ENCODE results near the gene UBE2L6. TPM values are rescaled to one million over a fixed set of nuclear protein-coding genes. Genes with fewer than 3 reads are reported as not detected.

The UBE2L6 gene
- total and polyA plus RNA-seq, 4 donors: 41.5 to 114 (median 88.2) TPM

GRCh38 chr11:57574061-57574460 lies 6.6 kb upstream of the UBE2L6 start:
- Histone ChIP-seq H3K36me3 (ENCODE audit: control insufficient read depth, insufficient read depth, low read length) (no peaks in the 10 kb centered on the region), H3K4me3 (ENCODE audit: low read depth, low read length) (no peak overlapping the region), H3K27ac (ENCODE audit: low read depth, low read length) (no peak overlapping the region), H3K27me3 (ENCODE audit: control insufficient read depth, insufficient read depth, low read length) (no peaks in the 10 kb centered on the region), H3K9me3 (ENCODE audit: control insufficient read depth, insufficient read depth, low read length) (no peaks in the 10 kb centered on the region), H3K4me1 (ENCODE audit: control insufficient read depth, insufficient read depth, low read length) (no peaks in the 10 kb centered on the region)
- DNase-seq (ENCODE audit: low read depth in 4 of 6, low spot score in 6 of 6): no peak
- 39% methylated on average over 3 of the region's 4 CpGs for WGBS (ENCODE audit: insufficient coverage)

GRCh38 chr11:57571606-57572005 lies 4.1 kb upstream of the UBE2L6 start:
- H3K36me3 ChIP-seq (ENCODE audit: control insufficient read depth, insufficient read depth, low read length): no peaks in the 10 kb centered on the region
- no CpG with 5 or more reads among the region's 2 CpGs for WGBS (ENCODE audit: insufficient coverage)
- H3K4me1 ChIP-seq (ENCODE audit: control insufficient read depth, insufficient read depth, low read length): peaks cover 18% of the 10 kb centered on the region
- no peaks in the 10 kb centered on the region for H3K9me3 ChIP-seq (ENCODE audit: control insufficient read depth, insufficient read depth, low read length)
- H3K27me3 ChIP-seq (ENCODE audit: control insufficient read depth, insufficient read depth, low read length): no peaks in the 10 kb centered on the region
- H3K4me3 ChIP-seq (ENCODE audit: low read depth, low read length): no peak overlapping the region
- no peak for DNase-seq (ENCODE audit: low read depth in 4 of 6, low spot score in 6 of 6)
- no peak overlapping the region for H3K27ac ChIP-seq (ENCODE audit: low read depth, low read length)

- peak overlapping the region; percentile 91 for H3K4me3 ChIP-seq (ENCODE audit: low read depth, low read length)
- DNase-seq (ENCODE audit: low read depth in 4 of 6, low spot score in 6 of 6): peak; percentile 72 to 97 (median 83)
- H3K9me3 ChIP-seq (ENCODE audit: control insufficient read depth, insufficient read depth, low read length): no peaks in the 10 kb centered on the region
- peak overlapping the region; percentile 88 for H3K27ac ChIP-seq (ENCODE audit: low read depth, low read length)
- 39% methylated on average over 4 of the region's 6 CpGs for WGBS (ENCODE audit: insufficient coverage)
- peaks cover 22% of the 10 kb centered on the region for H3K4me1 ChIP-seq (ENCODE audit: control insufficient read depth, insufficient read depth, low read length)
- no peaks in the 10 kb centered on the region for H3K27me3 ChIP-seq (ENCODE audit: control insufficient read depth, insufficient read depth, low read length)
- no peaks in the 10 kb centered on the region for H3K36me3 ChIP-seq (ENCODE audit: control insufficient read depth, insufficient read depth, low read length)
Measured at GRCh38 chr11:57568330-57568766, 876 bp upstream of the UBE2L6 start.

GRCh38 chr11:57566905-57567514 lies 462 bp downstream of the UBE2L6 start:
- peak overlapping the region; percentile 88 for H3K27ac ChIP-seq (ENCODE audit: low read depth, low read length)
- peak in 2 of 6 donors; percentile 14 to 33 for DNase-seq (ENCODE audit: low read depth in 4 of 6, low spot score in 6 of 6)
- peak overlapping the region; percentile 91 for H3K4me3 ChIP-seq (ENCODE audit: low read depth, low read length)
- no peaks in the 10 kb centered on the region for H3K9me3 ChIP-seq (ENCODE audit: control insufficient read depth, insufficient read depth, low read length)
- peaks cover 22% of the 10 kb centered on the region for H3K4me1 ChIP-seq (ENCODE audit: control insufficient read depth, insufficient read depth, low read length)
- no peaks in the 10 kb centered on the region for H3K27me3 ChIP-seq (ENCODE audit: control insufficient read depth, insufficient read depth, low read length)
- 18% methylated on average over 10 of the region's 15 CpGs for WGBS (ENCODE audit: insufficient coverage)
- H3K36me3 ChIP-seq (ENCODE audit: control insufficient read depth, insufficient read depth, low read length): peaks cover 3% of the 10 kb centered on the region

- peak overlapping the region; percentile 80 for H3K27ac ChIP-seq (ENCODE audit: low read depth, low read length)
- H3K27me3 ChIP-seq (ENCODE audit: control insufficient read depth, insufficient read depth, low read length): no peaks in the 10 kb centered on the region
- H3K4me3 ChIP-seq (ENCODE audit: low read depth, low read length): peak overlapping the region; percentile 29
- peaks cover 3% of the 10 kb centered on the region for H3K36me3 ChIP-seq (ENCODE audit: control insufficient read depth, insufficient read depth, low read length)
- 11% methylated on average over 1 of the region's 4 CpGs for WGBS (ENCODE audit: insufficient coverage)
- H3K9me3 ChIP-seq (ENCODE audit: control insufficient read depth, insufficient read depth, low read length): no peaks in the 10 kb centered on the region
- peaks cover 22% of the 10 kb centered on the region for H3K4me1 ChIP-seq (ENCODE audit: control insufficient read depth, insufficient read depth, low read length)
- peak in 3 of 6 donors; percentile 6 to 73 (median 19) for DNase-seq (ENCODE audit: low read depth in 4 of 6, low spot score in 6 of 6)
Measured at GRCh38 chr11:57566005-57566904, 1.2 kb downstream of the UBE2L6 start.

GRCh38 chr11:57562596-57562995 lies 4.9 kb downstream of the UBE2L6 start:
- DNase-seq (ENCODE audit: low read depth in 4 of 6, low spot score in 6 of 6): no peak
- Histone ChIP-seq H3K4me3 (ENCODE audit: low read depth, low read length) (no peak overlapping the region), H3K36me3 (ENCODE audit: control insufficient read depth, insufficient read depth, low read length) (peaks cover 24% of the 10 kb centered on the region), H3K27me3 (ENCODE audit: control insufficient read depth, insufficient read depth, low read length) (no peaks in the 10 kb centered on the region), H3K4me1 (ENCODE audit: control insufficient read depth, insufficient read depth, low read length) (peaks cover 13% of the 10 kb centered on the region), H3K9me3 (ENCODE audit: control insufficient read depth, insufficient read depth, low read length) (no peaks in the 10 kb centered on the region), H3K27ac (ENCODE audit: low read depth, low read length) (no peak overlapping the region)
- WGBS (ENCODE audit: insufficient coverage): no CpG with 5 or more reads among the region's 4 CpGs

GRCh38 chr11:57560146-57560545 lies 7.3 kb downstream of the UBE2L6 start:
- Histone ChIP-seq H3K9me3 (ENCODE audit: control insufficient read depth, insufficient read depth, low read length) (no peaks in the 10 kb centered on the region), H3K27ac (ENCODE audit: low read depth, low read length) (no peak overlapping the region), H3K4me1 (ENCODE audit: control insufficient read depth, insufficient read depth, low read length) (no peaks in the 10 kb centered on the region), H3K4me3 (ENCODE audit: low read depth, low read length) (no peak overlapping the region), H3K36me3 (ENCODE audit: control insufficient read depth, insufficient read depth, low read length) (peaks cover 44% of the 10 kb centered on the region), H3K27me3 (ENCODE audit: control insufficient read depth, insufficient read depth, low read length) (no peaks in the 10 kb centered on the region)
- DNase-seq (ENCODE audit: low read depth in 4 of 6, low spot score in 6 of 6): no peak
- WGBS (ENCODE audit: insufficient coverage): 74% methylated on average over 3 of the region's 4 CpGs

- H3K27me3 ChIP-seq (ENCODE audit: control insufficient read depth, insufficient read depth, low read length): no peaks in the 10 kb centered on the region
- peaks cover 77% of the 10 kb centered on the region for H3K36me3 ChIP-seq (ENCODE audit: control insufficient read depth, insufficient read depth, low read length)
- no peak overlapping the region for H3K27ac ChIP-seq (ENCODE audit: low read depth, low read length)
- WGBS (ENCODE audit: insufficient coverage): 92% methylated on average over 8 of the region's 8 CpGs
- DNase-seq (ENCODE audit: low read depth in 4 of 6, low spot score in 6 of 6): no peak
- H3K4me1 ChIP-seq (ENCODE audit: control insufficient read depth, insufficient read depth, low read length): no peaks in the 10 kb centered on the region
- H3K9me3 ChIP-seq (ENCODE audit: control insufficient read depth, insufficient read depth, low read length): no peaks in the 10 kb centered on the region
- H3K4me3 ChIP-seq (ENCODE audit: low read depth, low read length): no peak overlapping the region
Measured at GRCh38 chr11:57556041-57556440, 11.4 kb downstream of the UBE2L6 start.

- no peak overlapping the region for H3K4me3 ChIP-seq (ENCODE audit: low read depth, low read length)
- H3K4me1 ChIP-seq (ENCODE audit: control insufficient read depth, insufficient read depth, low read length): no peaks in the 10 kb centered on the region
- no peaks in the 10 kb centered on the region for H3K27me3 ChIP-seq (ENCODE audit: control insufficient read depth, insufficient read depth, low read length)
- H3K36me3 ChIP-seq (ENCODE audit: control insufficient read depth, insufficient read depth, low read length): peaks cover 80% of the 10 kb centered on the region
- 100% methylated on average over 1 of the region's 2 CpGs for WGBS (ENCODE audit: insufficient coverage)
- no peaks in the 10 kb centered on the region for H3K9me3 ChIP-seq (ENCODE audit: control insufficient read depth, insufficient read depth, low read length)
- DNase-seq (ENCODE audit: low read depth in 4 of 6, low spot score in 6 of 6): no peak
- H3K27ac ChIP-seq (ENCODE audit: low read depth, low read length): no peak overlapping the region
Measured at GRCh38 chr11:57555393-57555792, 12.1 kb downstream of the UBE2L6 start.

Measured in spinal cord (tissue), 10 donors.